ENCODE measurements around the gene RABGGTA.

The RABGGTA gene

GRCh38 chr14:24264298-24264697, 7.1 kb downstream of the RABGGTA start:
- H2AK5ac ChIP-seq (ENCODE audit: low read length): peak overlapping the region; percentile 75
- no peak overlapping the region for H3K23ac ChIP-seq (ENCODE audit: low read length)
- H3K27me3 ChIP-seq (ENCODE audit: insufficient read depth, low read length): no peaks in the 10 kb centered on the region
- peak overlapping the region; percentile 76 for H2BK5ac ChIP-seq (ENCODE audit: low read depth, low read length, poor library complexity)
- peak overlapping the region; percentile 98 for H3K27ac ChIP-seq (ENCODE audit: low read depth, low read length)
- H2BK120ac ChIP-seq (ENCODE audit: insufficient read depth, low read length, poor library complexity): peak overlapping the region; percentile 86
- H2AFZ ChIP-seq (ENCODE audit: insufficient read depth, low read length, poor library complexity): peak overlapping the region; percentile 12
- WGBS (ENCODE audit: extremely low coverage, insufficient coverage, insufficient read length): no CpG with 5 or more reads among the region's 6 CpGs
- no peaks in the 10 kb centered on the region for H3K9me3 ChIP-seq (ENCODE audit: insufficient read depth, low read depth, low read length)
- peak overlapping the region; percentile 37 for H3K4ac ChIP-seq (ENCODE audit: low read depth, low read length)
- H3K4me2 ChIP-seq (ENCODE audit: low read length): peak overlapping the region; percentile 41
- H3K4me1 ChIP-seq (ENCODE audit: control insufficient read depth in 1 of 2, insufficient read depth in 2 of 2, low read length in 2 of 2): peaks cover 35 to 37% of the 10 kb centered on the region in 2 experiments
- H3K14ac ChIP-seq (ENCODE audit: low read length): peak overlapping the region; percentile 81
- peaks cover 10% of the 10 kb centered on the region for H3K79me2 ChIP-seq (ENCODE audit: control insufficient read depth, insufficient read depth, low read length, poor library complexity)
- no peak overlapping the region for H4K12ac ChIP-seq (ENCODE audit: low read depth, low read length)
- peak overlapping the region; percentile 68 for H4K8ac ChIP-seq (ENCODE audit: low read depth, low read length)
- H3K79me1 ChIP-seq (ENCODE audit: low read length): peaks cover 32% of the 10 kb centered on the region
- H2BK12ac ChIP-seq (ENCODE audit: low read length): peak overlapping the region; percentile 89
- H3K36me3 ChIP-seq (ENCODE audit: control insufficient read depth in 1 of 2, insufficient read depth in 2 of 2, low read length in 2 of 2): peaks cover 36 to 46% of the 10 kb centered on the region in 2 experiments
- DNase-seq: peak in 1 of 2 donors; percentile 18
- H3K9ac ChIP-seq (ENCODE audit: low read length): no peak overlapping the region
- H3K18ac ChIP-seq (ENCODE audit: low read length): peak overlapping the region; percentile 63
- no peak overlapping the region for H3K4me3 ChIP-seq (ENCODE audit: low read depth, low read length)
- H4K91ac ChIP-seq (ENCODE audit: low read depth, low read length): peak overlapping the region; percentile 92

- no peak overlapping the region for H3K23ac ChIP-seq (ENCODE audit: low read length)
- H3K79me2 ChIP-seq (ENCODE audit: control insufficient read depth, insufficient read depth, low read length, poor library complexity): peaks cover 10% of the 10 kb centered on the region
- peak overlapping the region; percentile 63 for H3K18ac ChIP-seq (ENCODE audit: low read length)
- H2AFZ ChIP-seq (ENCODE audit: insufficient read depth, low read length, poor library complexity): no peak overlapping the region
- H3K9ac ChIP-seq (ENCODE audit: low read length): no peak overlapping the region
- H4K8ac ChIP-seq (ENCODE audit: low read depth, low read length): peak overlapping the region; percentile 68
- peak overlapping the region; percentile 98 for H3K27ac ChIP-seq (ENCODE audit: low read depth, low read length)
- peak in 1 of 2 donors; percentile 79 for DNase-seq
- H3K4ac ChIP-seq (ENCODE audit: low read depth, low read length): peak overlapping the region; percentile 37
- peak overlapping the region; percentile 72 for H2AK5ac ChIP-seq (ENCODE audit: low read length)
- no peak overlapping the region for H4K12ac ChIP-seq (ENCODE audit: low read depth, low read length)
- H3K14ac ChIP-seq (ENCODE audit: low read length): peak overlapping the region; percentile 81
- no peaks in the 10 kb centered on the region for H3K9me3 ChIP-seq (ENCODE audit: insufficient read depth, low read depth, low read length)
- peak overlapping the region; percentile 89 for H2BK12ac ChIP-seq (ENCODE audit: low read length)
- H3K4me3 ChIP-seq (ENCODE audit: low read depth, low read length): no peak overlapping the region
- peaks cover 32% of the 10 kb centered on the region for H3K79me1 ChIP-seq (ENCODE audit: low read length)
- peak overlapping the region; percentile 86 for H2BK120ac ChIP-seq (ENCODE audit: insufficient read depth, low read length, poor library complexity)
- WGBS (ENCODE audit: extremely low coverage, insufficient coverage, insufficient read length): no CpG with 5 or more reads among the region's 6 CpGs
- H3K36me3 ChIP-seq (ENCODE audit: control insufficient read depth in 1 of 2, insufficient read depth in 2 of 2, low read length in 2 of 2): peaks cover 37 to 47% of the 10 kb centered on the region in 2 experiments
- peaks cover 35 to 37% of the 10 kb centered on the region in 2 experiments for H3K4me1 ChIP-seq (ENCODE audit: control insufficient read depth in 1 of 2, insufficient read depth in 2 of 2, low read length in 2 of 2)
- no peaks in the 10 kb centered on the region for H3K27me3 ChIP-seq (ENCODE audit: insufficient read depth, low read length)
- peak overlapping the region; percentile 76 for H2BK5ac ChIP-seq (ENCODE audit: low read depth, low read length, poor library complexity)
- peak overlapping the region; percentile 92 for H4K91ac ChIP-seq (ENCODE audit: low read depth, low read length)
- peak overlapping the region; percentile 41 for H3K4me2 ChIP-seq (ENCODE audit: low read length)
Measured at GRCh38 chr14:24263848-24264247, 7.5 kb downstream of the RABGGTA start.

DNA sequence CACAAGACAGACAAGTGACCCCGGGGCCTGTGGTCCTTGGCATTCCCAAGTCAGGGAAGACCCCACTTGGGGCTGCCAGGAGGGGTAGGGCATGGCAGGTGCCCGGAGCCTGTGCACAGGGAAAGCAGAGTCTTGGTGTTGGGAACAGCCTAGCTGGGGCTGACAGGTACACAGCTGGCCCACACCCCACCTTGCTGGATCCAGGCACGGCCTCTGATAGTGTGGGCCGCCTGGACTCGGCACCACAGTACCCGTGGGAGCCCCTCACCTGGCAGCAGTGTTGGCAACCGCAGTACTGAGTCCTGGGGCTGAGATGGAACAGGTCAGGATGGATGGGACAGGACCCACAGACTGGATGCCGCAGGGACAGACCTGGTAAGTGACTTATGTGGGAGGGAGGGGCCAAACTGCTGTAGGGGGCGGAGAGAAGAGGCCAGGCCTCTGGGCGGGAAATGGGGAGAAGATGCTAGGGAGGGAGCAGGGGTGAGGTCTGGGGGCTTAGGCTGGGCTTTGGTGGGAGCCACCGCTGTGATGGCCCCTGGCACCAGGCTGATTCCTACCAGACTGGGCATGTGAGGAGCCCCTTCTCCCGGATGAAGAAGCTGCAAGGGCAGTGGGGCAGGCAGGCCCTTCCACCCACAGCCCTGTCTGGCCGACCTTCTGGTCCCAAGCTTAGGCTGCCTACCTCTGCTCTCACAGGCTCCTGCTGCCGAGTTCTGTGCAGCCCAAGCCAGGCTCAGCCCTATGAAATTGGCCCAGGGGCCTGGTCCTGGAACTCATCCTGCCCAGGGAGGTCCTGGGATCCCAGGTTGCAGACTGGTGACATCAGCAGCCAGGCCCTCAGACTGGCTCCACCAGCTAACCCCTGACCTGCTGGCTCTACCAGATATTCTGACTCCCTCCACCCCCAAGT, 8.3 kb downstream of the RABGGTA start, which contains the start of gene TGM1:
TSS of gene TGM1 (minus strand) at position 357 of the 913 bp plus-strand sequence. CDS start 825 bp downstream, outside the sequence.
- peak within 1 kb of the TSS; percentile 90 for H3K18ac ChIP-seq (ENCODE audit: low read length)
- H3K4me1 ChIP-seq (ENCODE audit: control insufficient read depth in 1 of 2, insufficient read depth in 2 of 2, low read length in 2 of 2): peaks cover 35 to 37% of the 10 kb centered on the region in 2 experiments

GRCh38 chr14:24261969-24262327, 9.4 kb downstream of the RABGGTA start:
- H4K12ac ChIP-seq (ENCODE audit: low read depth, low read length): no peak overlapping the region
- H3K36me3 ChIP-seq (ENCODE audit: control insufficient read depth in 1 of 2, insufficient read depth in 2 of 2, low read length in 2 of 2): peaks cover 36 to 42% of the 10 kb centered on the region in 2 experiments
- DNase-seq: no peak
- no peak overlapping the region for H3K23ac ChIP-seq (ENCODE audit: low read length)
- no peaks in the 10 kb centered on the region for H3K9me3 ChIP-seq (ENCODE audit: insufficient read depth, low read depth, low read length)
- peak overlapping the region; percentile 18 for H3K14ac ChIP-seq (ENCODE audit: low read length)
- peak overlapping the region; percentile 98 for H3K27ac ChIP-seq (ENCODE audit: low read depth, low read length)
- WGBS (ENCODE audit: extremely low coverage, insufficient coverage, insufficient read length): no CpG with 5 or more reads among the region's 19 CpGs
- no peaks in the 10 kb centered on the region for H3K27me3 ChIP-seq (ENCODE audit: insufficient read depth, low read length)
- peak overlapping the region; percentile 7 for H2BK5ac ChIP-seq (ENCODE audit: low read depth, low read length, poor library complexity)
- H2AK5ac ChIP-seq (ENCODE audit: low read length): peak overlapping the region; percentile 85
- peaks cover 32 to 34% of the 10 kb centered on the region in 2 experiments for H3K4me1 ChIP-seq (ENCODE audit: control insufficient read depth in 1 of 2, insufficient read depth in 2 of 2, low read length in 2 of 2)
- H2AFZ ChIP-seq (ENCODE audit: insufficient read depth, low read length, poor library complexity): no peak overlapping the region
- no peak overlapping the region for H3K4me3 ChIP-seq (ENCODE audit: low read depth, low read length)
- H3K4ac ChIP-seq (ENCODE audit: low read depth, low read length): peak overlapping the region; percentile 84
- peak overlapping the region; percentile 43 for H3K4me2 ChIP-seq (ENCODE audit: low read length)
- H3K18ac ChIP-seq (ENCODE audit: low read length): peak overlapping the region; percentile 90
- peaks cover 32% of the 10 kb centered on the region for H3K79me1 ChIP-seq (ENCODE audit: low read length)
- H2BK120ac ChIP-seq (ENCODE audit: insufficient read depth, low read length, poor library complexity): peak overlapping the region; percentile 65
- peaks cover 10% of the 10 kb centered on the region for H3K79me2 ChIP-seq (ENCODE audit: control insufficient read depth, insufficient read depth, low read length, poor library complexity)
- H4K8ac ChIP-seq (ENCODE audit: low read depth, low read length): peak overlapping the region; percentile 37
- no peak overlapping the region for H3K9ac ChIP-seq (ENCODE audit: low read length)
- H2BK12ac ChIP-seq (ENCODE audit: low read length): peak overlapping the region; percentile 89
- H4K91ac ChIP-seq (ENCODE audit: low read depth, low read length): peak overlapping the region; percentile 96

More for the DNA sequence above, 8.3 kb downstream of the RABGGTA start, which contains the start of gene TGM1:
- peak within 1 kb of the TSS; percentile 85 for H2AK5ac ChIP-seq (ENCODE audit: low read length)
- peak within 1 kb of the TSS; percentile 56 for H4K12ac ChIP-seq (ENCODE audit: low read depth, low read length)
- H3K4ac ChIP-seq (ENCODE audit: low read depth, low read length): peak within 1 kb of the TSS; percentile 84
- H3K14ac ChIP-seq (ENCODE audit: low read length): peak within 1 kb of the TSS; percentile 81
- no peaks in the 10 kb centered on the region for H3K9me3 ChIP-seq (ENCODE audit: insufficient read depth, low read depth, low read length)
- no peak within 1 kb of the TSS for H3K23ac ChIP-seq (ENCODE audit: low read length)
- H3K27me3 ChIP-seq (ENCODE audit: insufficient read depth, low read length): no peaks in the 10 kb centered on the region
- peak within 1 kb of the TSS; percentile 43 for H3K4me2 ChIP-seq (ENCODE audit: low read length)
- H2BK120ac ChIP-seq (ENCODE audit: insufficient read depth, low read length, poor library complexity): peak within 1 kb of the TSS; percentile 86
- peak within 1 kb of the TSS; percentile 89 for H2BK12ac ChIP-seq (ENCODE audit: low read length)
- peak within 1 kb of the TSS; percentile 98 for H3K27ac ChIP-seq (ENCODE audit: low read depth, low read length)
- H4K8ac ChIP-seq (ENCODE audit: low read depth, low read length): peak within 1 kb of the TSS; percentile 91
- H4K91ac ChIP-seq (ENCODE audit: low read depth, low read length): peak within 1 kb of the TSS; percentile 96
- no CpG with 5 or more reads among the region's 14 CpGs for WGBS (ENCODE audit: extremely low coverage, insufficient coverage, insufficient read length)
- H3K9ac ChIP-seq (ENCODE audit: low read length): no peak within 1 kb of the TSS
- peaks cover 10% of the 10 kb centered on the region for H3K79me2 ChIP-seq (ENCODE audit: control insufficient read depth, insufficient read depth, low read length, poor library complexity)
- peaks cover 32% of the 10 kb centered on the region for H3K79me1 ChIP-seq (ENCODE audit: low read length)
- peak; percentile 56 to 60 for DNase-seq
- H2AFZ ChIP-seq (ENCODE audit: insufficient read depth, low read length, poor library complexity): peak within 1 kb of the TSS; percentile 14
- H3K4me3 ChIP-seq (ENCODE audit: low read depth, low read length): no peak within 1 kb of the TSS
- peak within 1 kb of the TSS; percentile 90 for H2BK5ac ChIP-seq (ENCODE audit: low read depth, low read length, poor library complexity)
- H3K36me3 ChIP-seq (ENCODE audit: control insufficient read depth in 1 of 2, insufficient read depth in 2 of 2, low read length in 2 of 2): peaks cover 41 to 48% of the 10 kb centered on the region in 2 experiments
